Hepatocyte (in vitro differentiated cells): Measurements from ENCODE around the gene PKLR. TPM values are rescaled to one million over a fixed set of nuclear protein-coding genes. Genes with fewer than 3 reads are reported as not detected.
A peak's percentile ranks its signal among the peaks of the same experiment; 100 is the strongest.

Source experiments
- DNase-seq: peaks from one replicate; pipeline ENCODE4 v3.0.0-alpha.2; 2016; ENCODE audit warnings: low spot score
- H2AFZ ChIP-seq: fragments of 200-600 bp; sonication (generic); 2 replicates; pipeline ENCODE4 v1.6.0; 2016; ENCODE audit warnings: antibody characterized with exemption, mild to moderate bottlenecking
- H3K27ac ChIP-seq: fragments of 200-600 bp; sonication (generic); 2 replicates; pipeline ENCODE4 v1.5.1; 2016; ENCODE audit warnings: mild to moderate bottlenecking
- H3K27me3 ChIP-seq: fragments of 200-600 bp; sonication (generic); 2 replicates; pipeline ENCODE4 v1.6.1; 2016
- H3K36me3 ChIP-seq: fragments of 200-600 bp; sonication (generic); replicated peaks from 2 replicates; pipeline ENCODE4 v1.5.1; 2016; ENCODE audit warnings: low read depth; ENCODE audit not compliant: insufficient read depth
- H3K4me1 ChIP-seq: fragments of 200-600 bp; sonication (generic); 2 replicates; pipeline ENCODE4 v1.5.1; 2016; ENCODE audit warnings: mild to moderate bottlenecking, moderate library complexity; ENCODE audit not compliant: insufficient read depth
- H3K4me2 ChIP-seq: fragments of 200-600 bp; sonication (generic); 2 replicates; pipeline ENCODE4 v1.6.0; 2016
- H3K4me3 ChIP-seq: fragments of 200-600 bp; sonication (generic); 2 replicates; pipeline ENCODE4 v1.5.1; 2016; ENCODE audit warnings: mild to moderate bottlenecking
- H3K79me2 ChIP-seq: fragments of 200-600 bp; sonication (generic); 2 replicates; pipeline ENCODE4 v1.6.0; 2017; ENCODE audit warnings: mild to moderate bottlenecking
- H3K9me2 ChIP-seq: fragments of 200-600 bp; sonication (generic); replicated peaks from 2 replicates; pipeline ENCODE4 v1.6.0; 2017; ENCODE audit warnings: mild to moderate bottlenecking; ENCODE audit not compliant: insufficient read depth
- H3K9me3 ChIP-seq: fragments of 200-600 bp; sonication (generic); 2 replicates; pipeline ENCODE4 v1.5.1; 2016; ENCODE audit warnings: low read depth, mild to moderate bottlenecking
- H4K20me1 ChIP-seq: fragments of 200-600 bp; sonication (generic); 2 replicates; pipeline ENCODE4 v1.6.0; 2016; ENCODE audit warnings: mild to moderate bottlenecking; ENCODE audit not compliant: insufficient read depth, poor library complexity, severe bottlenecking
- EZH2 ChIP-seq: fragments of 200-600 bp; sonication (generic); IDR thresholded peaks from 2 replicates; pipeline ENCODE4 v1.6.1; 2016; ENCODE audit warnings: antibody characterized with exemption, mild to moderate bottlenecking, borderline replicate concordance
- EZH2phosphoT487 ChIP-seq: fragments of 200-600 bp; sonication (generic); IDR thresholded peaks from one replicate; pipeline ENCODE4 v1.6.1; 2018; ENCODE audit warnings: antibody characterized with exemption, mild to moderate bottlenecking, low read depth, moderate library complexity; ENCODE audit not compliant: unreplicated experiment, severe bottlenecking
- WGBS: methylation state at CpG from one replicate; pipeline ENCODE4 v1.1.6; 2016; ENCODE audit warnings: low lambda C conversion rate; ENCODE audit errors: missing lambda C conversion rate; 5-methylcytosine and 5-hydroxymethylcytosine counted together
- polyA plus RNA-seq: library from polyadenylated mRNA; unstranded; fragments of >200 nt; fragmentation: Nextera tagmentation; extraction: Ambion mirVana; gene quantifications from 2 replicates; pipeline ENCODE4 v1.2.1, GENCODE V29; 2016
- total RNA-seq: library from RNA; depleted of rRNA; stranded (reverse); fragments of >200 nt; gene quantifications from 2 replicates; pipeline ENCODE4 v1.2.3, GENCODE V29; 2014
- TF ChIP-seq, protein P1 (sequence below): fragments of 200-600 bp; sonication (generic); IDR thresholded peaks from 2 replicates; pipeline ENCODE4 v1.5.1; 2016; ENCODE audit warnings: antibody characterized with exemption, mild to moderate bottlenecking; ENCODE audit not compliant: poor library complexity

The PKLR gene
- total and polyA plus RNA-seq, 2 experiments from 2014 or later: 10.9 to 13.3 TPM

DNA sequence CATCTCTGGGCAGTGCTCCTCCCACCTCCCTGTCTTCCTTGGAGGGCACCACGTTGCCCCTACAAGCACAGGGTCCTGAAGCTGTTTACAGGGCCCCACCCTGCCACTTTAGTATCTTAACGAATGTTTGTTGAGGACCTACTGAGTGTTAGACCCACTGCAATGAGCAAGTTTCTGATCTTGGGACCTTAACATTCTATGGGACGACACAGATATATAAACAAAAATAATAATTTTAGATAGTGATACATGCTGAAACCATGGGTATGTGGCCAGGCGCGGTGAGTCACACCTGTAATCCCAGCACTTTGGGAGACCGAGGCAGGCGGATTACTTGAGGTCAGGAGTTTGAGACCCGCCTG lies 56.1 kb downstream of the PKLR start:
- Histone ChIP-seq H2AFZ (peak overlapping the region; percentile 80), H4K20me1 (no peaks in the 10 kb centered on the region)
- WGBS: 66% methylated on average over 8 of the region's 8 CpGs

DNA sequence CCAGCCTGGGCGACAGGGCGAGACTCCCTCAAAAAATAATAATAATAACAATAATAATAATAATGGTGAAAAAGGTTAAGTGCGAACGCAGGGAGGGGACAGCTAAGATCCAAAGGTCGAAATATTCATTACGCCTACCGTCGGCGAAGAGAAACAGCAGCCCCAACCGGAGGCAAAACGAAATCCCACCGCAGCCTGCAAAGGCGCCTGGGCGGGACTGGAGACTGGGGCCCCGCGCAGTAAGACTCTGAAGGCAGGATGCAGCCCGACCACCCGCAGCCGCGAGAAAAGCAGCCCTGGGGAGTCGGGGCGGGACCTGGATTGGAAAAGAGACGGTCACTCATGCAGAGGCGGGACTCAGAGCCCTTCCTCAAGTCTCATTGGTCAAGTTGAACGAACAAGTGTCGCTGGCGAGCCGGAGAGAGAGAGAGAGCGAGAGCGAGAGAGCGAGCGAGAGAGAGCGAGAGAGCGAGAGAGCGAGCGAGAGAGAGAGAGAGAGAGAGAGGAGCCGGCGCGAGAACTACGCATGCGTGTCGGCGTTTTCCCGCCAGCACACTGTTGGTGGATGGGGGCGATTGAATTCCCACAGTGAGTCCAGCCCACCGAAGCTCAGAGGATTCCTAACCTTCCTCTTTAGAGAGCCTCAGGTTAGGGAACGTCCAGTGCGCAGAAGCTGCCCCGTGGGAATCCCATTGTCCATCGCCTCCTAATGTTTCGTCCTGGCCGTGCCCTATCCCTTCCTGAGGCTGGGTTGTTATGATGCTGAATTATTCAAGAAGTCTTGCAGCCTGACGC lies 56.7 kb downstream of the PKLR start:
- Histone ChIP-seq H3K27me3 (no peaks in the 10 kb centered on the region), H3K9me2 (no peaks in the 10 kb centered on the region), H3K4me1 (peaks cover 15% of the 10 kb centered on the region), H3K9me3 (no peaks in the 10 kb centered on the region), H3K4me3 (peak overlapping the region; percentile 26), H3K27ac (peak overlapping the region; percentile 75), H3K79me2 (peaks cover 11% of the 10 kb centered on the region), H3K4me2 (peak overlapping the region; percentile 84), H3K36me3 (no peaks in the 10 kb centered on the region), H2AFZ (peak overlapping the region; percentile 80), H4K20me1 (no peaks in the 10 kb centered on the region)
- TF ChIP-seq, protein P1, sequence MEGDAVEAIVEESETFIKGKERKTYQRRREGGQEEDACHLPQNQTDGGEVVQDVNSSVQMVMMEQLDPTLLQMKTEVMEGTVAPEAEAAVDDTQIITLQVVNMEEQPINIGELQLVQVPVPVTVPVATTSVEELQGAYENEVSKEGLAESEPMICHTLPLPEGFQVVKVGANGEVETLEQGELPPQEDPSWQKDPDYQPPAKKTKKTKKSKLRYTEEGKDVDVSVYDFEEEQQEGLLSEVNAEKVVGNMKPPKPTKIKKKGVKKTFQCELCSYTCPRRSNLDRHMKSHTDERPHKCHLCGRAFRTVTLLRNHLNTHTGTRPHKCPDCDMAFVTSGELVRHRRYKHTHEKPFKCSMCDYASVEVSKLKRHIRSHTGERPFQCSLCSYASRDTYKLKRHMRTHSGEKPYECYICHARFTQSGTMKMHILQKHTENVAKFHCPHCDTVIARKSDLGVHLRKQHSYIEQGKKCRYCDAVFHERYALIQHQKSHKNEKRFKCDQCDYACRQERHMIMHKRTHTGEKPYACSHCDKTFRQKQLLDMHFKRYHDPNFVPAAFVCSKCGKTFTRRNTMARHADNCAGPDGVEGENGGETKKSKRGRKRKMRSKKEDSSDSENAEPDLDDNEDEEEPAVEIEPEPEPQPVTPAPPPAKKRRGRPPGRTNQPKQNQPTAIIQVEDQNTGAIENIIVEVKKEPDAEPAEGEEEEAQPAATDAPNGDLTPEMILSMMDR: peak; percentile 63
- no peak for TF ChIP-seq EZH2
- DNase-seq: peak; percentile 98
- 1% methylated on average over 51 of the region's 53 CpGs for WGBS

More for the DNA sequence above, 56.1 kb downstream of the PKLR start:
- H3K27ac ChIP-seq: peak overlapping the region; percentile 74
- no peaks in the 10 kb centered on the region for H3K36me3 ChIP-seq
- no peaks in the 10 kb centered on the region for H3K9me2 ChIP-seq
- H3K79me2 ChIP-seq: peaks cover 11% of the 10 kb centered on the region
- H3K4me1 ChIP-seq: peaks cover 15% of the 10 kb centered on the region
- no peaks in the 10 kb centered on the region for H3K27me3 ChIP-seq
- H3K4me3 ChIP-seq: peak overlapping the region; percentile 21
- no peak for TF ChIP-seq EZH2phosphoT487
- TF ChIP-seq, protein P1: no peak
- no peak for TF ChIP-seq EZH2
- peak overlapping the region; percentile 84 for H3K4me2 ChIP-seq
- no peaks in the 10 kb centered on the region for H3K9me3 ChIP-seq
- DNase-seq: no peak

DNA sequence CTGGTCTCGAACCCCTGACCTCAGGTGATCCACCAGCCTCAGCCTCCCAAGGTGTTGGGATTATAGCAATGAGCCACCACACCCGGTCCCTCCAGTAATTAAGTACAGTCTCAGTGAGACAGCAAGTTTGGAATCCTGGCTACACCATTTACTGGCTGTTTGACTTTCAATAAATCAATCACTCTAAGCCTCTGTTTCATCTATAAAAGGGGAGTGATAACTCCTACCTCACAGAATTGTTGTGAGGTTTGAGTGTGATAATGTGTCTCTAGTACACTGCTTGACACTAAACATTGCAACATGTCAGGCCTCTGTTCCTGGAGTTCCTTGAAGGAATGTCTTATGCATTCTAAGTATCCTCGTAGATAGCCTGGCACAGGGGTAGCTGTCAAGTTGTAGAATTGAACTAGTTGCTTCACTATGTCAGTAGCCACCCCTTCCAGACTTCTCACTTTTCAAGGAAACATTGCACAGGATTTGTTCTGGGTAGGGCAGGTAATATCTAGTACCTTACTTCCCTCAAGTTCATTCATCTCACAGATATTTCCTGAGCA lies 58.4 kb downstream of the PKLR start:
- H3K27me3 ChIP-seq: no peaks in the 10 kb centered on the region
- H3K4me1 ChIP-seq: peaks cover 15% of the 10 kb centered on the region
- no peaks in the 10 kb centered on the region for H3K36me3 ChIP-seq
- H3K27ac ChIP-seq: peak overlapping the region; percentile 75
- H3K9me2 ChIP-seq: no peaks in the 10 kb centered on the region
- peaks cover 11% of the 10 kb centered on the region for H3K79me2 ChIP-seq
- no peak overlapping the region for H3K4me3 ChIP-seq
- no peaks in the 10 kb centered on the region for H3K9me3 ChIP-seq
- no peak for DNase-seq
- no peaks in the 10 kb centered on the region for H4K20me1 ChIP-seq
- 38% methylated on average over 3 of the region's 3 CpGs for WGBS
- H3K4me2 ChIP-seq: peak overlapping the region; percentile 84
- no peak overlapping the region for H2AFZ ChIP-seq
- TF ChIP-seq, protein P1: no peak
- no peak for TF ChIP-seq EZH2
- no peak for TF ChIP-seq EZH2phosphoT487
